Measurements from ENCODE around the gene HPCA. TPM values are rescaled to one million over a fixed set of nuclear protein-coding genes. Genes with fewer than 3 reads are reported as not detected.

HPCA gene
- total RNA-seq, 1 experiment from 2014 or later = 1.2 TPM

DNA sequence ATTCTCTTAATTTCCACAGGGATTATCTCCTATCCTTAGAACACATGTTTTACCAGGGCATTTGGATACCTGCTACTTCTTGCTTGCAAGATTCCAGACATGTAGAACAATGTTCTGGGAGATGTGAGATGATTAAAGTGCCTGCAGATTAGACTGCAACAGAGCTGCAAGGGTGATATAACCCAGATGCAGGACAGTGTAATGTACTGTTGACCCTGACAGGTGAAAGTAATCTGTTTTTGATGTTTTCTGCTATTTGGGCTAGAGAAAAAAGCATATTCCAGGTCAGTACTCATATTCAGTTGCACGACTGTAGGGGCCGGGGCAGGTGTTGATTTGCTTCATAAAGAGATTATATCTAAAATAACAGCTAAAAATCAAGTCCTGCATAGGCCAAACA is 42.0 kb downstream of the HPCA start:
- Histone ChIP-seq H3K27me3 (ENCODE audit: insufficient read depth, low read length) (peaks cover 18% of the 10 kb centered on the region; the same call in 1 of the 2 replicates), H3K56ac (ENCODE audit: insufficient read length, low read depth, low read length) (no peak overlapping the region), H4K20me1 (ENCODE audit: control insufficient read depth, insufficient read depth, insufficient read length) (no peaks in the 10 kb centered on the region), H2BK5ac (ENCODE audit: insufficient read length, low read length) (no peak overlapping the region), H4K8ac (replicated peaks; ENCODE audit: insufficient read length, low read depth, low read length) (no peak overlapping the region), H3K4me1 (ENCODE audit: insufficient read depth, low read length) (no peaks in the 10 kb centered on the region), H3K79me1 (ENCODE audit: insufficient read depth, low read depth, low read length, poor library complexity, severe bottlenecking) (no peaks in the 10 kb centered on the region), H3K27ac (ENCODE audit: insufficient read length, low read depth, low read length) (no peak overlapping the region), H3K79me2 (ENCODE audit: insufficient read depth, low read length) (no peaks in the 10 kb centered on the region), H3K9me3 (ENCODE audit: control insufficient read depth, low read depth, low read length) (no peaks in the 10 kb centered on the region), H2BK15ac (ENCODE audit: low read depth, low read length) (no peak overlapping the region), H4K91ac (ENCODE audit: insufficient read length, low read depth, low read length) (no peak overlapping the region), H2BK120ac (ENCODE audit: low read depth, low read length, poor library complexity, severe bottlenecking) (no peak overlapping the region), H2AFZ (ENCODE audit: low read length) (no peak overlapping the region), H3T11ph (ENCODE audit: low read length) (no peak overlapping the region), H4K5ac (ENCODE audit: insufficient read length, low read depth, low read length) (no peak overlapping the region), H3K14ac (ENCODE audit: insufficient read depth, low read length) (no peak overlapping the region), H3K23me2 (ENCODE audit: insufficient read length, low read depth, low read length, poor library complexity, severe bottlenecking) (peaks cover 12% of the 10 kb centered on the region), H3K4ac (ENCODE audit: low read depth, low read length) (no peak overlapping the region), H2BK12ac (ENCODE audit: insufficient read length, low read depth, low read length) (no peak overlapping the region), H3K4me2 (ENCODE audit: insufficient read depth, insufficient read length, low read length) (no peak overlapping the region), H2AK5ac (ENCODE audit: insufficient read length, low read length) (no peak overlapping the region), H2BK20ac (ENCODE audit: low read depth, low read length, poor library complexity, severe bottlenecking) (no peak overlapping the region), H3K18ac (ENCODE audit: insufficient read length, low read depth, low read length) (no peak overlapping the region), H3K23ac (ENCODE audit: insufficient read length, low read depth, low read length) (no peak overlapping the region), H3K9ac (ENCODE audit: extremely low read depth, insufficient read length, low read length) (no peak overlapping the region)
- no CpG with 5 or more reads among the region's 2 CpGs for WGBS (ENCODE audit: extremely low coverage, insufficient read length, low lambda C conversion rate)
- H3K4me3 Mint-ChIP-seq = no peak overlapping the region
- peaks cover 71% of the 10 kb centered on the region for H3K27me3 Mint-ChIP-seq (ENCODE audit: low read depth)
- peaks cover 5 to 9% of the 10 kb centered on the region in 2 experiments; a peak in 4 of 5 replicates for H3K9me3 Mint-ChIP-seq
- no peak for DNase-seq
- TF ChIP-seq, protein P1, sequence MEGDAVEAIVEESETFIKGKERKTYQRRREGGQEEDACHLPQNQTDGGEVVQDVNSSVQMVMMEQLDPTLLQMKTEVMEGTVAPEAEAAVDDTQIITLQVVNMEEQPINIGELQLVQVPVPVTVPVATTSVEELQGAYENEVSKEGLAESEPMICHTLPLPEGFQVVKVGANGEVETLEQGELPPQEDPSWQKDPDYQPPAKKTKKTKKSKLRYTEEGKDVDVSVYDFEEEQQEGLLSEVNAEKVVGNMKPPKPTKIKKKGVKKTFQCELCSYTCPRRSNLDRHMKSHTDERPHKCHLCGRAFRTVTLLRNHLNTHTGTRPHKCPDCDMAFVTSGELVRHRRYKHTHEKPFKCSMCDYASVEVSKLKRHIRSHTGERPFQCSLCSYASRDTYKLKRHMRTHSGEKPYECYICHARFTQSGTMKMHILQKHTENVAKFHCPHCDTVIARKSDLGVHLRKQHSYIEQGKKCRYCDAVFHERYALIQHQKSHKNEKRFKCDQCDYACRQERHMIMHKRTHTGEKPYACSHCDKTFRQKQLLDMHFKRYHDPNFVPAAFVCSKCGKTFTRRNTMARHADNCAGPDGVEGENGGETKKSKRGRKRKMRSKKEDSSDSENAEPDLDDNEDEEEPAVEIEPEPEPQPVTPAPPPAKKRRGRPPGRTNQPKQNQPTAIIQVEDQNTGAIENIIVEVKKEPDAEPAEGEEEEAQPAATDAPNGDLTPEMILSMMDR (conservative IDR thresholded peaks at IDR 0.05) = no peak
- peaks cover 23 to 34% of the 10 kb centered on the region in 2 experiments for H3K4me1 Mint-ChIP-seq
- no peaks in the 10 kb centered on the region for H3K36me3 Mint-ChIP-seq (ENCODE audit: insufficient read depth in 1 of 3, low read depth in 3 of 3)
- H3K27ac Mint-ChIP-seq = no peak overlapping the region
